ENCODE data around the gene REC114.

DNA sequence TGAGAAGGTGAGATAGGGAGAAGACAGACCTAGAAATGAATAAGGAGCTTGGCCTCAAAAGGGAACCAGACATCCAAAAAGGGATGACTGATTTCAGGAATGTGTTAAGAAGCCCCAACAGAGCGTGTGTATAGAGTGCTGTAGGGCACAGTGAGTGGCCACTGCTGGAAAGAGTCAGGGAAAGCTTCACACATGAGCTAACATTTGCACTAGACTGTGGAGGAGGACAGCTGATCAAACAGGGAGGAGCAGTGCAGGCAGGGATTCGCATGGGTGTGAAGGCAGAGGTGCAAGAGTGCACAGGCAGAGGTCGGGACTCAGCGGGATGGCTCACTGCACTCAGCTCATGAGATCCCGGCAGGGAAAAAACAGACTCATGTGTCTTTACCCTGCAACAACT, 128.4 kb downstream of the REC114 start:
- TF ChIP-seq CTCF (IDR thresholded peaks at IDR 0.05) (no peak), ATF2 (CRISPR knock-in tag; IDR thresholded peaks at IDR 0.05; ENCODE audit: borderline replicate concordance, low read depth) (no peak), NFE2L1 (CRISPR knock-in tag; IDR thresholded peaks at IDR 0.05) (no peak)
